HUES48 (cell line): ENCODE measurements around the gene SULT4A1.

Experiments
- H3K27ac ChIP-seq: one replicate; pipeline ENCODE4 v1.7.0; 2013; ENCODE audit warnings: low read depth, low read length, inconsistent platforms
- H3K27me3 ChIP-seq: 2 replicates; pipeline ENCODE4 v1.6.1; 2013; ENCODE audit warnings: mild to moderate bottlenecking, low read length; ENCODE audit not compliant: control insufficient read depth, insufficient read depth
- H3K36me3 ChIP-seq: 2 replicates; pipeline ENCODE4 v1.6.1; 2013; ENCODE audit warnings: low read length; ENCODE audit not compliant: control insufficient read depth, insufficient read depth
- H3K4me1 ChIP-seq: 2 replicates; pipeline ENCODE4 v1.6.1; 2013; ENCODE audit warnings: mild to moderate bottlenecking, low read length; ENCODE audit not compliant: control insufficient read depth, insufficient read depth
- H3K4me3 ChIP-seq: 2 replicates; pipeline ENCODE4 v1.5.1; 2013; ENCODE audit warnings: mild to moderate bottlenecking, low read depth, low read length
- H3K9ac ChIP-seq: 2 replicates; pipeline ENCODE4 v1.6.1; 2013; ENCODE audit warnings: mild to moderate bottlenecking, low read depth, low read length, moderate library complexity
- H3K9me3 ChIP-seq: 2 replicates; pipeline ENCODE4 v1.6.1; 2013; ENCODE audit warnings: low read length; ENCODE audit not compliant: control insufficient read depth, insufficient read depth

The SULT4A1 gene

GRCh38 chr22:43818981-43819380 lies 43.3 kb downstream of the SULT4A1 start:
- no peak overlapping the region for H3K9ac ChIP-seq
- no peak overlapping the region for H3K4me3 ChIP-seq
- H3K9me3 ChIP-seq, result no peaks in the 10 kb centered on the region
- no peaks in the 10 kb centered on the region for H3K27me3 ChIP-seq
- no peak overlapping the region for H3K27ac ChIP-seq
- H3K4me1 ChIP-seq, result peaks cover 20% of the 10 kb centered on the region
- H3K36me3 ChIP-seq, result no peaks in the 10 kb centered on the region

- no peak overlapping the region for H3K27ac ChIP-seq
- H3K36me3 ChIP-seq, result no peaks in the 10 kb centered on the region
- peaks cover 13% of the 10 kb centered on the region for H3K4me1 ChIP-seq
- no peak overlapping the region for H3K4me3 ChIP-seq
- no peaks in the 10 kb centered on the region for H3K27me3 ChIP-seq
- no peak overlapping the region for H3K9ac ChIP-seq
- H3K9me3 ChIP-seq, result no peaks in the 10 kb centered on the region
Observed at GRCh38 chr22:43817402-43817801, 44.9 kb downstream of the SULT4A1 start.

- peaks cover 13% of the 10 kb centered on the region for H3K4me1 ChIP-seq
- H3K27me3 ChIP-seq, result no peaks in the 10 kb centered on the region
- H3K4me3 ChIP-seq, result no peak overlapping the region
- H3K27ac ChIP-seq, result no peak overlapping the region
- H3K36me3 ChIP-seq, result no peaks in the 10 kb centered on the region
- H3K9ac ChIP-seq, result no peak overlapping the region
- H3K9me3 ChIP-seq, result no peaks in the 10 kb centered on the region
Observed at GRCh38 chr22:43814264-43814663, 48.0 kb downstream of the SULT4A1 start.

- H3K9ac ChIP-seq, result peak overlapping the region; percentile 69
- H3K27me3 ChIP-seq, result no peaks in the 10 kb centered on the region; the same call in 1 of the 2 replicates
- H3K9me3 ChIP-seq, result no peaks in the 10 kb centered on the region
- H3K4me1 ChIP-seq, result peaks cover 13% of the 10 kb centered on the region
- H3K27ac ChIP-seq, result peak overlapping the region; percentile 87
- H3K36me3 ChIP-seq, result no peaks in the 10 kb centered on the region
- H3K4me3 ChIP-seq, result peak overlapping the region; percentile 75
Observed at GRCh38 chr22:43812890-43813289, 49.4 kb downstream of the SULT4A1 start.

GRCh38 chr22:43812149-43812842 lies 50.0 kb downstream of the SULT4A1 start, which contains the start of gene EFCAB6:
Gene EFCAB6, minus strand, starts transcription at chr22:43812305. Its CDS starts 29,987 bp downstream, at chr22:43782318.
- H3K4me1 ChIP-seq, result peaks cover 13% of the 10 kb centered on the region
- no peaks in the 10 kb centered on the region for H3K9me3 ChIP-seq
- H3K27ac ChIP-seq, result peak within 1 kb of the TSS; percentile 87
- peak within 1 kb of the TSS; percentile 75 for H3K4me3 ChIP-seq
- H3K9ac ChIP-seq, result peak within 1 kb of the TSS; percentile 69
- H3K36me3 ChIP-seq, result no peaks in the 10 kb centered on the region
- no peaks in the 10 kb centered on the region; the same call in 1 of the 2 replicates for H3K27me3 ChIP-seq

- H3K27ac ChIP-seq, result no peak overlapping the region
- no peaks in the 10 kb centered on the region for H3K9me3 ChIP-seq
- no peaks in the 10 kb centered on the region; the same call in 1 of the 2 replicates for H3K27me3 ChIP-seq
- no peak overlapping the region for H3K9ac ChIP-seq
- no peaks in the 10 kb centered on the region for H3K36me3 ChIP-seq
- peak overlapping the region; percentile 75 for H3K4me3 ChIP-seq
- H3K4me1 ChIP-seq, result peaks cover 13% of the 10 kb centered on the region
Observed at GRCh38 chr22:43811777-43812148, 50.5 kb downstream of the SULT4A1 start.

GRCh38 chr22:43802897-43803495 lies 59.3 kb downstream of the SULT4A1 start:
- no peaks in the 10 kb centered on the region for H3K9me3 ChIP-seq
- H3K36me3 ChIP-seq, result no peaks in the 10 kb centered on the region
- no peaks in the 10 kb centered on the region; the same call in 1 of the 2 replicates for H3K27me3 ChIP-seq
- no peaks in the 10 kb centered on the region for H3K4me1 ChIP-seq
- H3K9ac ChIP-seq, result no peak overlapping the region
- no peak overlapping the region for H3K27ac ChIP-seq
- H3K4me3 ChIP-seq, result no peak overlapping the region

GRCh38 chr22:43800970-43801369 lies 61.3 kb downstream of the SULT4A1 start:
- peaks cover 3% of the 10 kb centered on the region; the same call in 1 of the 2 replicates for H3K4me1 ChIP-seq
- H3K9me3 ChIP-seq, result no peaks in the 10 kb centered on the region
- H3K27ac ChIP-seq, result no peak overlapping the region
- no peak overlapping the region for H3K4me3 ChIP-seq
- H3K36me3 ChIP-seq, result no peaks in the 10 kb centered on the region
- H3K27me3 ChIP-seq, result no peaks in the 10 kb centered on the region
- H3K9ac ChIP-seq, result no peak overlapping the region

GRCh38 chr22:43798492-43798891 lies 63.8 kb downstream of the SULT4A1 start:
- Histone ChIP-seq H3K27me3 (no peaks in the 10 kb centered on the region), H3K4me3 (no peak overlapping the region), H3K36me3 (no peaks in the 10 kb centered on the region), H3K9ac (no peak overlapping the region), H3K9me3 (no peaks in the 10 kb centered on the region), H3K4me1 (peaks cover 3% of the 10 kb centered on the region; the same call in 1 of the 2 replicates), H3K27ac (no peak overlapping the region)

GRCh38 chr22:43796567-43796966 lies 65.7 kb downstream of the SULT4A1 start:
- no peaks in the 10 kb centered on the region for H3K27me3 ChIP-seq
- no peak overlapping the region for H3K4me3 ChIP-seq
- H3K9ac ChIP-seq, result no peak overlapping the region
- H3K27ac ChIP-seq, result no peak overlapping the region
- H3K36me3 ChIP-seq, result no peaks in the 10 kb centered on the region
- no peaks in the 10 kb centered on the region for H3K9me3 ChIP-seq
- peaks cover 5% of the 10 kb centered on the region; the same call in 1 of the 2 replicates for H3K4me1 ChIP-seq

GRCh38 chr22:43795320-43795719 lies 67.0 kb downstream of the SULT4A1 start:
- no peak overlapping the region for H3K9ac ChIP-seq
- no peaks in the 10 kb centered on the region for H3K27me3 ChIP-seq
- peaks cover 5% of the 10 kb centered on the region; the same call in 1 of the 2 replicates for H3K4me1 ChIP-seq
- H3K27ac ChIP-seq, result no peak overlapping the region
- no peaks in the 10 kb centered on the region for H3K36me3 ChIP-seq
- no peaks in the 10 kb centered on the region for H3K9me3 ChIP-seq
- no peak overlapping the region for H3K4me3 ChIP-seq
